ENCODE results near the gene DYRK4. TPM values are rescaled to one million over a fixed set of nuclear protein-coding genes. Genes with fewer than 3 reads are reported as not detected.

Gene DYRK4
- total RNA-seq, 3 donors from 2014 or later, result 27.0 to 31.3 (median 28.7) TPM

DNA sequence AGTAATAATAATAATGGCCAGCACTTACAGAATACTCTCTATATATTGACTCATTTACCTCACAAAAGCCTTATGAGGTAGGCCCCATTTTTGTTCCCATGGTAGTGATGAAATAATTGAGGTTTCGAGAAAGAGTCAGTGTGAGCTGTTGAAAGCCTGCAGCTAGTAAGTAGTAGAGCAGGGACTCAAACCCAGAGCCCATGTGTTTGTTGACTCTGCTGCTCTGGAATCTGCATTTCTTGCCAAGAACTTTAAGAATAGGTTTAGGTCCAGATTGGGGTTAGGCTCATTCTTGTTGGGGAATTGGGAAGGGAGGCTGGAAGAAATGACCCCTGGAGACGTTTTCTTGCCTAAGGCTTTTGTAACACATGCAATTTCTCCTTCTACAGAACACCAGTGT, 27.9 kb downstream of the DYRK4 start:
- intact Hi-C loops (cut with DNase I, micrococcal nuclease), result no loop called here
- TF ChIP-seq CTCF (IDR thresholded peaks at IDR 0.05), result no peak
- Histone ChIP-seq H3K4me1 (ENCODE audit: low read depth) (no peaks in the 10 kb centered on the region), H3K9me3 (no peaks in the 10 kb centered on the region), H3K36me3 (ENCODE audit: low read depth) (no peaks in the 10 kb centered on the region), H3K4me3 (no peak overlapping the region)
- DNase-seq, result no peak
- ATAC-seq, result no peak

DNA sequence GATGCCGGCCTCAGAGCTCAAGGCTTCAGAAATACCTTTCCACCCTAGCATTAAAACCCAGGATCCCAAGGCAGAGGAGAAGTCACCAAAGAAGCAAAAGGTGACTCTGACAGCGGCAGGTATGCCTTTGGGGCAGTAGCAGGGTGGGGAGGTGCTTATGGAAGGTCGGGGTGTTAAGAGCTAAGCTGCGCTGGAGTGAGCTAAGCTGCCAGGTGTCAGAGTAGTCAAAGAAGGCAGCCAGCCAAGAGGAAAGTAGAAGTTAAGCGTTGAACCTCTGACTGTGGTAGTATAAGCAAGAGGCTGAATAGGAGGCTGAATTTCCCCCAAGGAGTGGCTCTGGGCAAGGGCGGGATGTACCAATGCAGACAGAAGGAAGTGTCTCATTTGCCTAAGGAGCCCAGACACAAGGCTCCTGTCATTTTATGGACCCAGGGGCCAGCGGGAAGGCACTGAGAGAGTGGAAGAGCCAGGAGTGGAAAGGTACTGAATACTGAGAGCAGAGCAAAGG, 29.2 kb downstream of the DYRK4 start:
- H3K4me1 ChIP-seq (ENCODE audit: low read depth), result no peaks in the 10 kb centered on the region
- no peaks in the 10 kb centered on the region for H3K9me3 ChIP-seq
- intact Hi-C loops (cut with DNase I, micrococcal nuclease), result no loop called here
- DNase-seq (peak in 2 of 3 donors; percentile 41 to 42), ATAC-seq (peak; percentile 87)
- no peak overlapping the region for H3K4me3 ChIP-seq
- no peak for TF ChIP-seq CTCF (IDR thresholded peaks at IDR 0.05)
- no peaks in the 10 kb centered on the region for H3K36me3 ChIP-seq (ENCODE audit: low read depth)

- Histone ChIP-seq H3K4me1 (ENCODE audit: low read depth) (no peaks in the 10 kb centered on the region), H3K36me3 (ENCODE audit: low read depth) (no peaks in the 10 kb centered on the region), H3K4me3 (no peak overlapping the region), H3K9me3 (no peaks in the 10 kb centered on the region)
- no peak for DNase-seq
- no peak for ATAC-seq
- intact Hi-C loops (cut with DNase I, micrococcal nuclease), result no loop called here
- no peak for TF ChIP-seq CTCF (IDR thresholded peaks at IDR 0.05)
Observed at GRCh38 chr12:4595881-4596280, 33.9 kb downstream of the DYRK4 start.

DNA sequence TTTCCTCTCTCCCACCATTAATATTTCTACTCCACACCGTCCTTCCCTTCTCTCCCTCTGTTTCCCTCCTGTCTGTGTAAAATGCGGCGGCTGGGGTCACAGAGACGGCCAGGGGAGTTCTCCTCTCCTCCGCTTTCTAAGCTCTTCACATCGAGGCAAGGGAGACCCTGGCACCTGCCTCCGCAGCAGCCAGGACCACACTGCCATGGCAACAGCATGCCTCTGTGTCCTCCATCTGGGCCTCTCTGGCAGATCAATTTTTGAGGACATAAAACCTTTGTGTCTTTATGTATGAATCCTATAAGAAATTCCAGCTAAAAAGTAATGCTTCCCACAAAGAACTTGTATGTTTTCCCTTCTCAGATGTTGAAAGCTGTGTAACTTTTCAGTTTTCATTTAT, 41.4 kb downstream of the DYRK4 start:
- no peak overlapping the region for H3K4me3 ChIP-seq
- no peak for DNase-seq
- ATAC-seq, result no peak
- no peaks in the 10 kb centered on the region for H3K9me3 ChIP-seq
- TF ChIP-seq CTCF (IDR thresholded peaks at IDR 0.05), result no peak
- intact Hi-C loops (cut with DNase I, micrococcal nuclease), result loop anchor here in 1 of 2 donors (10.0 kb wide), 1 partner anchor 151 kb away; no protein-coding TSS in a partner anchor
- peaks cover 3% of the 10 kb centered on the region for H3K4me1 ChIP-seq (ENCODE audit: low read depth)
- no peaks in the 10 kb centered on the region for H3K36me3 ChIP-seq (ENCODE audit: low read depth)

DNA sequence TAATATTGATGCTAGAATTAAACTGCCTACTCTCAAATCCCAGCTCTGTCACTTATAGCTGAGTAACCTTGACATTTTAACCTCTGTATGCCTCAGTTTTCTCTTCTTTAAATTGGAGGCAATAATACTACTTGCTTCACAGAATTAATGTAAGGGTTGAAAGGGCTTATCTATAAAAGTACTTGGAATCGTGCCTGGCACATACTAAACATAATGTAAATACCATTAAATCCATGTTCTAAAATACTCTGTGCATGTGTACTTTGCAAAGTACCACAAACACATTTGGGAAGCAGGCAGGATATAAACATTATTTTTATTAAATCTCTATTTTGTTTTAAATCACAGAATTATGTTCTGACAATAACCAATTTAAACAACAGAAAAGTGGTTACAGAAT, 41.9 kb downstream of the DYRK4 start:
- H3K4me3 ChIP-seq, result no peak overlapping the region
- TF ChIP-seq CTCF (IDR thresholded peaks at IDR 0.05), result no peak
- intact Hi-C loops (cut with DNase I, micrococcal nuclease), result loop anchor here in 1 of 2 donors (10.0 kb wide), 1 partner anchor 151 kb away; no protein-coding TSS in a partner anchor
- peaks cover 3% of the 10 kb centered on the region for H3K4me1 ChIP-seq (ENCODE audit: low read depth)
- no peaks in the 10 kb centered on the region for H3K36me3 ChIP-seq (ENCODE audit: low read depth)
- DNase-seq (no peak), ATAC-seq (no peak)
- H3K9me3 ChIP-seq, result no peaks in the 10 kb centered on the region

Data from mucosa of descending colon (tissue), 3 donors.